Small intestine (tissue), 7 donors: ENCODE results near the gene IL16. TPM values are rescaled to one million over a fixed set of nuclear protein-coding genes. Genes with fewer than 3 reads are reported as not detected.

Source experiments
- DNase-seq, 2 donors: peaks; one replicate each; pipeline versions ENCODE4 v3.0.0 to v3.0.0-alpha.2; 2013
- FAIRE-seq: peaks from 2 replicates; lab custom pipeline; 2012; peaks lifted over from hg19 to GRCh38; lab: Jason Lieb, UNC
- H3K27ac ChIP-seq, 3 donors: one replicate each; pipeline ENCODE4 v1.5.1; 2013; ENCODE audit warnings: low read length in 2 of 3, mild to moderate bottlenecking in 2 of 3, control low read depth in 1 of 3, inconsistent platforms in 1 of 3, low read depth in 1 of 3, moderate library complexity in 1 of 3
- H3K27me3 ChIP-seq, 3 donors: one replicate each; pipeline ENCODE4 v1.6.1; 2013; ENCODE audit warnings: low read length in 3 of 3, inconsistent platforms in 1 of 3; ENCODE audit not compliant: control insufficient read depth in 3 of 3, insufficient read depth in 3 of 3
- H3K36me3 ChIP-seq, 3 donors: one replicate each; pipeline ENCODE4 v1.6.1; 2013; ENCODE audit warnings: low read length in 3 of 3, inconsistent platforms in 1 of 3, low read depth in 1 of 3, mild to moderate bottlenecking in 1 of 3, moderate library complexity in 1 of 3; ENCODE audit not compliant: control insufficient read depth in 3 of 3, insufficient read depth in 2 of 3
- H3K4me1 ChIP-seq, 3 donors: one replicate each; pipeline ENCODE4 v1.6.1; 2013; ENCODE audit warnings: low read length in 2 of 3, inconsistent platforms in 1 of 3, low read depth in 1 of 3, mild to moderate bottlenecking in 1 of 3, moderate library complexity in 1 of 3; ENCODE audit not compliant: control insufficient read depth in 3 of 3, insufficient read depth in 2 of 3
- H3K4me3 ChIP-seq, 3 donors: one replicate each; pipeline ENCODE4 v1.5.1; 2013; ENCODE audit warnings: low read length in 3 of 3, control low read depth in 1 of 3, inconsistent platforms in 1 of 3, low read depth in 1 of 3, mild to moderate bottlenecking in 1 of 3, moderate library complexity in 1 of 3
- H3K9me3 ChIP-seq, 2 donors: one replicate each; pipeline ENCODE4 v1.6.1; 2013; ENCODE audit warnings: low read depth in 1 of 2, low read length in 1 of 2; ENCODE audit not compliant: control insufficient read depth in 2 of 2, insufficient read depth in 1 of 2
- WGBS, 3 donors: extraction: QIAGEN DNeasy Blood & Tissue Kit; methylation state at CpG; one replicate each; pipeline ENCODE4 v1.1.7; 2013; 5-methylcytosine and 5-hydroxymethylcytosine counted together
- polyA plus RNA-seq, 4 donors: library from polyadenylated mRNA; stranded (reverse) in 3 of 4; unstranded in 1 of 4; fragments of 200-250 nt in 3 of 4; fragments of 120-200 nt in 1 of 4; gene quantifications; one replicate each; pipeline versions ENCODE4 v1.2.1 to v1.2.3, GENCODE V29; 2013
- donor health status: healthy with polysubstance abuse.
- donor health status: control.
- donor health status: control.
- donor health status: Bipolar disorder and iron deficiency.
- donor health status: healthy.

Gene IL16
- polyA plus RNA-seq, 4 donors, result 1.8 to 9.7 (median 7.9) TPM

- peak overlapping the region; percentile 17 to 51 (median 43) for H3K4me3 ChIP-seq
- 48 to 83% (median 55%) methylated on average over 11 of the region's 11 CpGs for WGBS, 3 donors
- H3K36me3 ChIP-seq, result no peaks in the 10 kb centered on the region
- H3K4me1 ChIP-seq, result peaks cover 0 to 3% (median 0%) of the 10 kb centered on the region in 3 donors
- H3K9me3 ChIP-seq, result no peaks in the 10 kb centered on the region
- peak overlapping the region; percentile 28 to 85 (median 64) for H3K27ac ChIP-seq
- peak; percentile 20 to 67 for DNase-seq
- FAIRE-seq, result no peak
- H3K27me3 ChIP-seq, result no peaks in the 10 kb centered on the region
Measured at GRCh38 chr15:81296673-81297072, 100.0 kb downstream of the IL16 start.

- no peak for DNase-seq
- Histone ChIP-seq H3K27me3 (no peaks in the 10 kb centered on the region), H3K4me1 (peaks cover 0 to 3% (median 0%) of the 10 kb centered on the region in 3 donors), H3K9me3 (no peaks in the 10 kb centered on the region), H3K36me3 (no peaks in the 10 kb centered on the region), H3K27ac (peak overlapping the region; percentile 18 to 85 (median 57)), H3K4me3 (peak overlapping the region; percentile 17 to 51 (median 43))
- WGBS, 3 donors, result 53 to 68% (median 65%) methylated on average over 3 of the region's 3 CpGs
- no peak for FAIRE-seq
Measured at GRCh38 chr15:81297147-81297572, 100.5 kb downstream of the IL16 start.

DNA sequence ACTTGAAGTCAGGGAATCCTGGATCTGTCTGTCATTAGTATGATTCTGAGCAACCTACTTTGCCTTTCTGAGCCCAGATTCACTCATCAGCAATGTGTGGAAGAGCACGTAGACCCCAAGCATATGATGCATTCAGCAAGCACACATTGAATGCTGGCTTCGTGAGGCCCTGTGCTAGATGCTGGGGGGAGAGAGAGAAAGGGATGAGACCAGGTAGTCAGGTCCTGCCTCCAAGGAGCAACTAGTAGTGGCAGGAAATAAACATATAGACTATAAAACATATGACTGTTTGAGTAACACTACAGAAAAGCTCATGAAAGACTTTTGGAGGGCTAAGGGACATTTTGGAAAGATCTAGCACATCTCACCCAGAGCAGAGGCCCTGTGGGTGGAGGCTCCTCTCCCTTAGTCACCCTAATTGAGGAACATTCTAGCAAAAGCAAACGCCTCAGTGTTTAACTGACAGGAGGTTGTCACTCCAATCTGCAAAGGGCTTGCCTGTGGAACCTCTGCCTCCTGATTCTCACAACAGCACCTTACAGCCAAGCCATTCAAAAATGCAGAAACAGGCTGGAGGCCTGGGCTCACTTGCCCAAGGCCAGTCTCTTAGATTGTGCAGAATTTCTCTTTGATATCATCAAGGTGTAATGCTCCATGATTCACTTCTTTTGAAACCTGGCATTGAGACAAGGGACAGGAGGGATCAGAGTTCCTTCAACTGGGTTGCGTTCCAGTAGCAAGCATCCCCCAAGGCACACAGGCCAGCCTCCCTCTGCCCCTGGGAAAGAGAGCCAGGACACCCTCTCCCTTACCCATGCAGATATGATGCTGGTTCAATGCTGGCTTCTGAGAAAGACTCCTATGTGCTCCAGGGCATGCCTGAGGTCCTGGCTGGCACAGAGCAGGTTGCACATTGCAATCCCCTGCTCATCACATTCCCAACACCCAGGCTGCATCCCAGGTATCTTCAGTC is 101.2 kb downstream of the IL16 start:
- Histone ChIP-seq H3K27me3 (no peaks in the 10 kb centered on the region), H3K4me3 (peak overlapping the region; percentile 17 to 51 (median 43)), H3K27ac (peak overlapping the region in 2 of 3 donors; percentile 41 to 85), H3K4me1 (peaks cover 0 to 3% (median 0%) of the 10 kb centered on the region in 3 donors), H3K36me3 (no peaks in the 10 kb centered on the region), H3K9me3 (no peaks in the 10 kb centered on the region)
- DNase-seq, result no peak
- WGBS, 3 donors, result 49 to 69% (median 67%) methylated on average over 4 of the region's 4 CpGs
- FAIRE-seq, result no peak

DNA sequence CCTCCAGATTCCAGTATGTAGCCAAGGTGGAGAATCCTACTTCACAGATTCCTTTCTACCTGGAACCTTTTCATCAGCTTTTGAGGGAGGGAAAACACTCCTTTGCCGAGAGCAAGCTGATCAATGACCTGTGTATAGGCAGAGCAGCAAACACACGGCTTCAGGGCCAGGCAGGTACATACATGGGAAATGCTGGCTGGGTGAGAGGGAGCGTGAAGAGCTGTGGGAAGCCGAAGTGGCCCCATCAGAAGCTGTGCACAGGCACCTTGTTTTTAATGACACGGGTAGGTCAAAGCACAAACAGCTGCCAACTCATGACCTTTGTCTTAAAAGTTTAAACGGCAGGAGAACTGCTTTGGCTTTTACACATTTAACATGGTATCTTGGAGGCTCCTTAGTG is 101.9 kb downstream of the IL16 start:
- peaks cover 0 to 3% (median 0%) of the 10 kb centered on the region in 3 donors for H3K4me1 ChIP-seq
- 16 to 41% (median 22%) methylated on average over 6 of the region's 6 CpGs for WGBS, 3 donors
- no peak for FAIRE-seq
- H3K9me3 ChIP-seq, result no peaks in the 10 kb centered on the region
- H3K4me3 ChIP-seq, result peak overlapping the region in 2 of 3 donors; percentile 5 to 51
- H3K36me3 ChIP-seq, result peaks cover 0 to 2% (median 0%) of the 10 kb centered on the region in 3 donors
- DNase-seq, result no peak
- H3K27ac ChIP-seq, result peak overlapping the region in 1 of 3 donors; percentile 85
- H3K27me3 ChIP-seq, result no peaks in the 10 kb centered on the region

DNA sequence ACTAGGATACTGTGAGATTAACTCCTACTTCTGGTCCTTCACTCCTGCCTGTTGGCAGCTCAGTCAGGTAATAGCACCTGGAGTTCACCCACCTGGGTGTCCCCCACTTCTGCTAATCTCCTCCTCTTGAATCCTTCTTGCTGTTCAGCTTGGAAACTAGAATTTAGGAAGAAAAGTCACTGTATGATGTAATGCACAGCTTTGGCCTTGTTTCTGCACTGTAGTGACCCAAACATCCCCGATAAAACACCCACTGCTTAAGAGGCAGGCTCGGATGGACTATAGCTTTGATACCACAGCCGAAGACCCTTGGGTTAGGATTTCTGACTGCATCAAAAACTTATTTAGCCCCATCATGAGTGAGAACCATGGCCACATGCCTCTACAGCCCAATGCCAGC is 102.5 kb downstream of the IL16 start:
- Histone ChIP-seq H3K9me3 (no peaks in the 10 kb centered on the region), H3K27me3 (no peaks in the 10 kb centered on the region), H3K36me3 (peaks cover 0 to 3% (median 0%) of the 10 kb centered on the region in 3 donors), H3K27ac (peak overlapping the region in 1 of 3 donors; percentile 85), H3K4me3 (peak overlapping the region in 2 of 3 donors; percentile 5 to 51), H3K4me1 (peaks cover 0 to 2% (median 0%) of the 10 kb centered on the region in 3 donors)
- no peak for FAIRE-seq
- no peak for DNase-seq
- 69 to 96% (median 75%) methylated on average over 3 of the region's 3 CpGs for WGBS, 3 donors

- H3K4me1 ChIP-seq, result no peaks in the 10 kb centered on the region
- H3K36me3 ChIP-seq, result peaks cover 0 to 3% (median 0%) of the 10 kb centered on the region in 3 donors
- DNase-seq, result no peak
- FAIRE-seq, result no peak
- no peaks in the 10 kb centered on the region for H3K9me3 ChIP-seq
- 71 to 80% (median 74%) methylated on average over 14 of the region's 14 CpGs for WGBS, 3 donors
- H3K27me3 ChIP-seq, result no peaks in the 10 kb centered on the region
- peak overlapping the region in 2 of 3 donors; percentile 42 to 85 for H3K27ac ChIP-seq
- H3K4me3 ChIP-seq, result peak overlapping the region in 2 of 3 donors; percentile 38 to 51
Measured at GRCh38 chr15:81299630-81300273, 103.1 kb downstream of the IL16 start.

DNA sequence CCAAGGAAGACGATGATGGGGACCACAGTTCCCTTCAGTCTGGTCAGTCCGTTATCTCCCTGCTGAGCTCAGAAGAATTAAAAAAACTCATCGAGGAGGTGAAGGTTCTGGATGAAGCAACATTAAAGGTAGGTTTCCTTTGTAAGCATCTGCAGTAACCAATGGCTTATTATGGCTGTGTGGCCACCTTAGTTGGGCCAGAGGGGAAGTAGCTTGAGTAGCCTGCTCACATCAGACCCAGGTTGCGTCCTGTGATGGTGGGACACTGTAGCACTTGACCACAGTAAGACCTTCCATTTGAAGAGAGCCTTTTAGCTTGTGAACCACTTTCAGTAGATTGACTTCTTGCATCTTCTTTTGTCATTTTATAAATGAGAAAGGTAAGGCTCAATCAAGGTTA is 104.7 kb downstream of the IL16 start:
- FAIRE-seq (no peak), DNase-seq (no peak)
- Histone ChIP-seq H3K9me3 (no peaks in the 10 kb centered on the region), H3K27ac (peak overlapping the region in 2 of 3 donors; percentile 26 to 65), H3K4me1 (no peaks in the 10 kb centered on the region), H3K27me3 (no peaks in the 10 kb centered on the region), H3K4me3 (no peak overlapping the region), H3K36me3 (peaks cover 0 to 9% (median 2%) of the 10 kb centered on the region in 3 donors)
- 76 to 87% (median 81%) methylated on average over 4 of the region's 4 CpGs for WGBS, 3 donors

DNA sequence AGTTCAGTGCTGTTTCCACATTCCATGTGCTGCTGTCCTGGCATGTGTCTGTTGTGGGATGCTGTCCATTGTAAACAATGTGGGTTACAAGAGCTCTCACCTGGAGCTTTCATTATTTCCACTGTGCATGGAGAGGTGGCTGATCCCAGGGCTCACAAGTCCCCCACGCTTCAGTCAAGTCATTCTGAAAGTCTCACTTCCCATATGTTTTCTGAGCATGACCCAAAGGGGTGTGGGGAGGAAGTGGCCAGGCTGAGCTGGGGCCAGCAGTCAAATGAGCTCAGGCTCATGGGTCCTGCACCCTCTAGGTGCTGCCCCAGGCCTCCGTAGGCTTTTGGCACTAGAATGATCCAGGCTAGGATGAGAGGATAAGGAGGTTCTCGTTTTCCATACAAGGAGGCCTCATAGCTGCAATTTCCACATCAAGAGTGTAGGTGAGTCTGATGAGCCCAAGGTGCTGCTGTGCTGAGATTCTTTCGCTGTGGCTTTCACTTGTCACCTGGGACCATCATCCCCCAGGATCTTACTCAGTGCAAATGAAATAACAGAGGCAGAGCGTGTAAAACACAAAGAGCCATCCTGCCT is 105.2 kb downstream of the IL16 start:
- no peaks in the 10 kb centered on the region for H3K4me1 ChIP-seq
- WGBS, 3 donors, result 70 to 84% (median 74%) methylated on average over 5 of the region's 5 CpGs
- H3K27ac ChIP-seq, result peak overlapping the region in 2 of 3 donors; percentile 8 to 69
- peaks cover 0 to 10% (median 2%) of the 10 kb centered on the region in 3 donors for H3K36me3 ChIP-seq
- no peak for DNase-seq
- no peaks in the 10 kb centered on the region for H3K9me3 ChIP-seq
- no peak for FAIRE-seq
- no peaks in the 10 kb centered on the region for H3K27me3 ChIP-seq
- peak overlapping the region in 1 of 3 donors; percentile 2 for H3K4me3 ChIP-seq
